ENCODE results near the gene SHPK. TPM values are rescaled to one million over a fixed set of nuclear protein-coding genes. Genes with fewer than 3 reads are reported as not detected.

SHPK gene
- total RNA-seq, 2 donors from 2014 or later, result 10.4 to 15.2 TPM

- intact Hi-C loops (cut with DNase I), result no loop called here
- H3K27ac ChIP-seq, result no peak overlapping the region
- no peak overlapping the region for H3K4me3 ChIP-seq
- H3K36me3 ChIP-seq (replicated peaks in 1 of 2; ENCODE audit: insufficient read depth in 1 of 2, low read depth in 2 of 2), result no peaks in the 10 kb centered on the region
- DNase-seq (no peak), ATAC-seq (no peak)
- H3K27me3 ChIP-seq, result no peaks in the 10 kb centered on the region
- H3K4me1 ChIP-seq, result no peaks in the 10 kb centered on the region
- no peak for TF ChIP-seq CTCF (IDR thresholded peaks at IDR 0.05)
- TF ChIP-seq POLR2A (IDR thresholded peaks at IDR 0.05), result no peak
- H3K9me3 ChIP-seq, result no peaks in the 10 kb centered on the region
- WGBS, 2 donors, result 92% methylated on average over 10 to 11 of the region's 11 CpGs
Observed at GRCh38 chr17:3576970-3577369, 59.1 kb downstream of the SHPK start.

GRCh38 chr17:3575511-3575910 is 60.5 kb downstream of the SHPK start:
- TF ChIP-seq CTCF (IDR thresholded peaks at IDR 0.05), result no peak
- no peak for TF ChIP-seq POLR2A (IDR thresholded peaks at IDR 0.05)
- Histone ChIP-seq H3K4me1 (no peaks in the 10 kb centered on the region), H3K36me3 (replicated peaks in 1 of 2; ENCODE audit: insufficient read depth in 1 of 2, low read depth in 2 of 2) (peaks cover 0 to 6% of the 10 kb centered on the region in 2 donors), H3K27me3 (no peaks in the 10 kb centered on the region), H3K4me3 (no peak overlapping the region), H3K9me3 (no peaks in the 10 kb centered on the region), H3K27ac (no peak overlapping the region)
- DNase-seq (no peak), ATAC-seq (no peak)
- intact Hi-C loops (cut with DNase I), result no loop called here
- WGBS, 2 donors, result 70 to 85% methylated on average over 5 of the region's 5 CpGs

- intact Hi-C loops (cut with DNase I), result no loop called here
- Histone ChIP-seq H3K36me3 (replicated peaks in 1 of 2; ENCODE audit: insufficient read depth in 1 of 2, low read depth in 2 of 2) (peaks cover 0 to 6% of the 10 kb centered on the region in 2 donors), H3K27ac (no peak overlapping the region), H3K27me3 (no peaks in the 10 kb centered on the region), H3K9me3 (no peaks in the 10 kb centered on the region), H3K4me1 (no peaks in the 10 kb centered on the region), H3K4me3 (no peak overlapping the region)
- no peak for TF ChIP-seq CTCF (IDR thresholded peaks at IDR 0.05)
- no peak for TF ChIP-seq POLR2A (IDR thresholded peaks at IDR 0.05)
- no peak for DNase-seq
- no peak for ATAC-seq
- 93 to 100% methylated on average over 5 to 7 of the region's 7 CpGs for WGBS, 2 donors
Observed at GRCh38 chr17:3574231-3574630, 61.8 kb downstream of the SHPK start.

GRCh38 chr17:3573246-3574100 is 62.6 kb downstream of the SHPK start:
- intact Hi-C loops (cut with DNase I), result no loop called here
- TF ChIP-seq CTCF (IDR thresholded peaks at IDR 0.05), result no peak
- no peak for TF ChIP-seq POLR2A (IDR thresholded peaks at IDR 0.05)
- Histone ChIP-seq H3K4me1 (no peaks in the 10 kb centered on the region), H3K36me3 (replicated peaks in 1 of 2; ENCODE audit: insufficient read depth in 1 of 2, low read depth in 2 of 2) (peaks cover 0 to 6% of the 10 kb centered on the region in 2 donors), H3K9me3 (no peaks in the 10 kb centered on the region), H3K27me3 (no peaks in the 10 kb centered on the region), H3K4me3 (no peak overlapping the region), H3K27ac (no peak overlapping the region)
- DNase-seq (no peak), ATAC-seq (no peak)
- 91% methylated on average over 12 to 20 of the region's 22 CpGs for WGBS, 2 donors

- TF ChIP-seq POLR2A (IDR thresholded peaks at IDR 0.05), result no peak
- TF ChIP-seq CTCF (IDR thresholded peaks at IDR 0.05), result no peak
- Histone ChIP-seq H3K36me3 (replicated peaks in 1 of 2; ENCODE audit: insufficient read depth in 1 of 2, low read depth in 2 of 2) (peaks cover 0 to 6% of the 10 kb centered on the region in 2 donors), H3K27ac (no peak overlapping the region), H3K9me3 (no peaks in the 10 kb centered on the region), H3K4me1 (no peaks in the 10 kb centered on the region), H3K4me3 (no peak overlapping the region), H3K27me3 (no peaks in the 10 kb centered on the region)
- intact Hi-C loops (cut with DNase I), result no loop called here
- ATAC-seq, result no peak
- DNase-seq, result no peak
- WGBS, 2 donors, result 90% methylated on average over 7 of the region's 7 CpGs; no CpG with 5 or more reads in 1 of the 2 donors
Observed at GRCh38 chr17:3572231-3572630, 63.8 kb downstream of the SHPK start.
